Measurements from ENCODE around the gene KBTBD6.
"Not testable (repeated sequence)": the region's sequence is repeated elsewhere in the genome, so short reads cannot be mapped to it uniquely, and the experiment has no call there.

KBTBD6 gene

DNA sequence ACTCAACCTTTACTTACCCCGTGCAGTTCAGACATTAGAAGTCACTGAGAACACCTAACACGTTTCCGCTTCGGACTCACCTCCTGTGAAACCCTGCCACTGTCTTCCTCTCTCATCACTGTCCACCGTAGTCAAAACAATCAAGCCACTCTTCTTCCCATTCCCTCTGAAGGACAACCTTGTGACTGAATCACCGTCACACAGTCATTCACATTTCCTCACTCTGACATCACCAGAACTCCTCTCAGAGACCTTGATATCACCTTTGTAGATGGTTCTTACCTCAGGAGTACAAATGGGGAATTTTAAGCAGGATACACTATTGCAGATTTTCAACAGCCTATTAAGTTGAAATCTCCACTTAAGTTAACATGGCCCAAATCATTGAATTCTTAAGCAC, 1.3 kb upstream of the KBTBD6 start:
- no peak for DNase-seq (ENCODE audit: low read depth in 2 of 2)

GRCh38 chr13:41131660-41132511, 716 bp downstream of the KBTBD6 start:
- not testable (repeated sequence) for DNase-seq (ENCODE audit: low read depth in 2 of 2)

- DNase-seq (ENCODE audit: low read depth in 2 of 2) = not testable (repeated sequence)
Measured at GRCh38 chr13:41131189-41131588, 1.4 kb downstream of the KBTBD6 start.

- DNase-seq (ENCODE audit: low read depth in 2 of 2) = no peak
Measured at GRCh38 chr13:41130356-41130755, 2.2 kb downstream of the KBTBD6 start.

DNA sequence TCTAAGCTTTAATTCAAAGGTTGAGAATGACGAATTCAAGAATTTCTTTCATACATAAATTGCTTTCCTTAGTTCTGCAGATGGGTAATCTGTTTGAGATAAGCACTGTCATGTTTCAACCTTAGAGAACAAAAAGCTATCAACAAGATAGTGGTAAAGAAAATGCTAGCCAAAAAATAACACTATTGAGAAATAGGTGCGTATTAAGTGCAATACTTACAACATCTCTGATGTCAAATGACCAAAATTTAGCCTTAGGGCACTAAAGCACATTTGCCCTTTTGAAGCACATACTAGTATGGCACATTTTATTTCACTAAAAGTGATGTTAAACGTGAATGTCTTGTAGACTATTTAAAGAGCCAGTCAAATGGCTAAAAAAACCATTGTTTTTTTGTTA, 4.9 kb downstream of the KBTBD6 start:
- no peak for DNase-seq (ENCODE audit: low read depth in 2 of 2)

- DNase-seq (ENCODE audit: low read depth in 2 of 2) = no peak
Measured at GRCh38 chr13:41122838-41123237, 9.8 kb downstream of the KBTBD6 start.

GRCh38 chr13:41117869-41118268, 14.7 kb downstream of the KBTBD6 start:
- DNase-seq (ENCODE audit: low read depth in 2 of 2) = no peak

DNA sequence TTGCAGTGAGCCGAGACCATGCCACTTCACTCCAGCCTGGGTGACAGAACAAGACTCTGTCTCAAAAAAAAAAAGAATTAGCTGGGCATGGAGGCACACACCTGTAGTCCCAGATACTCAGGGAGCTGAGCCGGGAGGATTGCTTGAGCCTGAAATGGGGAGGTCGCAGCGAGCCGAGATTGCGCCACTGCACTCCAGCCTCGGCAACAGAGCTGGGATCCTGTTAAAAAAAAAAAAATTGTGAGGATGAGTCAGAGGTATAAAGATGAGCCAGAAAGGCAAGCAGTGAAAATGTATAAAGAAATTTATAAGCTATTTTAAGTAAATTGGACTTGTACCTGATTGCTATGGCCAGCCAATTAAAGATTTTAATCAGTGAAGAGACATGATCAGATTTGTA, 21.1 kb downstream of the KBTBD6 start:
- no peak for DNase-seq (ENCODE audit: low read depth in 2 of 2)

DNA sequence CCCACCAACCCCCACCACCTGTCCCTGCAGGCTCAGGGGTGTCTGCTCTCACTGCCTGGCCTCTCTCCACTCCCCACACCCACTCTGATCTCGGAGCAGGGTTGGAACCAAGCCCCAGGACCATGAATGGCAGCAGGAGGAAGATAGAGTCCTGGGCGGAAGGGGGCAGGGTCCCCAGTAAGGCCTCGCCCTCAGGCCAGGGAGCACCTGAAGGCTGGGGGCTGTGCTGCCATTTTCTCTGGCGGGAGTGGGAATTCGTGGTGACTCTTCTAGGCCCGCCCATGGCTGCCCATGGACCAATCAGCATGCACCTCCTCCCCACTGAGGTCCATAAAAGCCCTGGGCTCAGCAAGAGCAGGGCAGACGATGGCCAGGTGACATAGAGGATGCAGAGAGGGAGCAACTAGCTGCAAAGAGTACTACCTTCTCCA, 25.0 kb downstream of the KBTBD6 start:
- DNase-seq (ENCODE audit: low read depth in 2 of 2) = no peak

DNA sequence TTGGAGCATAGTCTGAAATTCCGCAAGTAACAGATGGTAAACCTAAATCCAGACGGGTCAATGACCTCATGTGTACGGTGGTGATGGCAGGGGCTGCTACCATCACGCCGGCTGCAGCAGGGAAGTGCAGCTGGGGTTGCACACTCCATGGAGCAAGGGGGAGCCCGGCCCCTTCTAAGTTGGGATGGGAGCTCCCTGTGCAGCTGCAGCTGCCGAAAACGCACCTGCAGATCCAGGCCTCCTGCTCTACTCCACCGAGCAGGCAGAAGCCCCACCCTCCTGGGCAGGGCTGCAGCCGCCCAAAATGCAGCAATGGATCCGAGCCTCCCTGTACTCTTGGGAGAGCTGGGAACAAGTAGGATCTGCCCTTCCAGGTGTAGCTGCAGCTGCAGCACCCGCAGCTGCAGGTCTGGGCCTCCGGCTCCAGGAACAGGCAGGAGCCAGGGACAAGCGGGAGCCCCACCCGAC, 25.5 kb downstream of the KBTBD6 start:
- no peak for DNase-seq (ENCODE audit: low read depth in 2 of 2)

GRCh38 chr13:41099986-41100385, 32.6 kb downstream of the KBTBD6 start:
- no peak for DNase-seq (ENCODE audit: low read depth in 2 of 2)

DNA sequence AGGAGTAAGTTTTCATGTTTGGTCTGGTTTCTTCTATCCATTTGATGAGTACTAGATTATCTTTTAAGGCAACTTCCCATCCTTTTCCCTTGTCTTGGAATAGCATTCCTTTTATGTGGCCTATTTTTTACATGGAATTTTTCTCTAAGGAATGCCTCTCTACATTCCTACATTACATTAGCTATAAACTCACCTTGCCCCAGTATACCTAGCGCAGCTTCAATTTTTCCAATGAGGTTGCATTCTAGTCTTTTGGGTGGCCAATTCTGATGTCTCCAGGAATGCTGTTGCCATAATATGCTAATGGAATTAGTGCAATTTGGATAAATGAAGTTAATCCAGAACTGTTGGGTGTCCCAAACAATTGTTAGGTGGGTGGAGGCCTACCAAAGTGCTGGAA, 33.8 kb downstream of the KBTBD6 start:
- no peak for DNase-seq (ENCODE audit: low read depth in 2 of 2)

DNA sequence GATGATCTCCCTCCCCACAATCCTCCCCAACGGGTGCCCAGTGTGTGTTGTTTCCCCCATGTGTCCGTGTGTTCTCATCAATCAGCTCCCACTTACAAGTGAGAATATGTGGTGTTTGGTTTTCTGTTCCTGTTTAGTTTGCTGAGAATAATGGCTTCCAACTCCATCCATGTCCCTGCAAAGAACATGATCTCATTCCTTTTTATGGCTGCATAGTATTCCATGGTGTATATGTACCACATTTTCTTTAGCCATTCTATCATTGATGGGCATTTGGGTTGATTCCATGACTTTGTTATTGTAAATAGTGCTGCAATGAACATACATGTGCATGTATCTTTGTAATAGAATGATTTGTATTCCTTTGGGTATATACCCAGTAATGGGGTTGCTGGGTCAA, 36.9 kb downstream of the KBTBD6 start:
- DNase-seq (ENCODE audit: low read depth in 2 of 2) = not testable (repeated sequence)

DNA sequence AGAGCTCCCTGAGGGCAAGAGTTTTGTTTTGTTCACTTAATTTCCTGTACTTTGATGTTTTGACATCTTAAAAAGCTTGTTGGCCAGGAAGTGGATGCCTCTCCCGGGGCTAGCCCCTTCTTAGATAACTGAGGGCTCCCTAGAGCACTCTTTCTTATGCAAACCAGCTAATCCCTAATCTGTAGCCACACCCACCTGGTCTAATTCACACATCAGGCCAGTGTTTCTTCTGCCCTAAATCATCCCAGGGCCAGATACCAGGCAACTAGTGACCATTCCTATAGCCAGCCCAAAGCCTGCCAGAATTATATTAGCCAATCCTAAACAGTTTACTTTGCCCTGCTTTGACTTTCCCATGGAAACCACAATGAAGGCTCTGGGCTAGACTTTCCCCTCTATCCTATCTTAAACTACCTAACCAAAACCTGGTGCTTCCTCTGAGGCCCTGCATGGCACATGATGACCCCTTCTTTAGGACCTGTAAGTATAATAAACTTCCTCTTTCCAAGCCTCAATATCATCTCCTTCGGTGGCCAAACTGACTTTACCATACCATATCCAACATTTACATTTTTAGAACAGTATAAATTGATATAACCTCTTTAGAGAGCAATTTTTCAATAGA, 46.5 kb downstream of the KBTBD6 start:
- DNase-seq (ENCODE audit: low read depth in 2 of 2) = no peak

- DNase-seq (ENCODE audit: low read depth in 2 of 2) = no peak
Measured at GRCh38 chr13:41079725-41080124, 52.9 kb downstream of the KBTBD6 start.

All from stimulated activated CD8-positive, alpha-beta memory T cell treated with anti-CD3 and anti-CD28 coated beads, Interleukin-15, amount 100 ng/mL, for 48 hours (primary cell).